Activated CD4-positive, alpha-beta T cell treated with anti-CD3 and anti-CD28 coated beads for 36 hours (primary cell): ENCODE results near the gene RELT. TPM values are rescaled to one million over a fixed set of nuclear protein-coding genes. Genes with fewer than 3 reads are reported as not detected.

Experiments
- ATAC-seq: fragments of 200-7000 bp; cut with Tn5 transposase; one replicate; pipeline ENCODE4 v1.10.0; 2021; ENCODE audit warnings: mild to moderate bottlenecking, moderate library complexity
- CTCF ChIA-PET: fragments of 350-600 bp; sonication (Branson Sonifier 250); formaldehyde crosslinking; loops from one replicate; lab custom pipeline; 2021; ENCODE audit warnings: antibody characterized with exemption; lab: Charles Lee
- POLR2A ChIA-PET: fragments of 350-600 bp; sonication (Branson Sonifier 250); formaldehyde crosslinking; loops from one replicate; lab custom pipeline; 2021; ENCODE audit warnings: antibody characterized with exemption, inconsistent platforms; lab: Charles Lee
- DNase-seq: peaks from one replicate; pipeline ENCODE4 v3.0.0-alpha.2; 2020
- H3K27ac Mint-ChIP-seq: one replicate; pipeline ENCODE4 v1.8.0; 2021; ENCODE audit warnings: mixed read lengths
- H3K27me3 Mint-ChIP-seq: one replicate; pipeline ENCODE4 v1.8.0; 2021; ENCODE audit warnings: mixed read lengths
- H3K36me3 Mint-ChIP-seq: one replicate; pipeline ENCODE4 v1.8.0; 2021; ENCODE audit warnings: low read depth, mixed read lengths
- H3K4me1 Mint-ChIP-seq: one replicate; pipeline ENCODE4 v1.8.0; 2021; ENCODE audit warnings: mixed read lengths
- H3K4me3 Mint-ChIP-seq: one replicate; pipeline ENCODE4 v1.8.0; 2021; ENCODE audit warnings: mild to moderate bottlenecking, moderate library complexity, mixed read lengths
- H3K9me3 Mint-ChIP-seq: one replicate; pipeline ENCODE4 v1.8.0; 2021; ENCODE audit warnings: low read depth, mixed read lengths
- intact Hi-C, 2 experiments: fragments of 100-400 bp; cut with DNase I in 1 of 2; cut with micrococcal nuclease in 1 of 2; formaldehyde crosslinking; loops; one replicate each; pipeline versions ENCODE4 v1.14.2 to v1.15.1; 2022 to 2024; cut with DNase I, micrococcal nuclease
- total RNA-seq, 2 experiments: library from RNA; stranded (reverse); gene quantifications; one replicate each; pipeline ENCODE4 v1.2.3, GENCODE V29; 2021

The RELT gene
- total RNA-seq, 2 experiments from 2014 or later = 18.5 to 21.3 TPM

GRCh38 chr11:73376803-73377629, 817 bp downstream of the RELT start:
- intact Hi-C loops = loop anchor here (1.0 to 2.0 kb wide), 14 partner anchors 16 to 1154 kb away; partner anchors contain the start of genes FAM168A (in 2 of the 2), ATG16L2 (in 1 of the 2), C2CD3 (in 1 of the 2) and COA4 (in 1 of the 2)
- Mint-ChIP-seq H3K27me3 (no peaks in the 10 kb centered on the region), H3K9me3 (no peaks in the 10 kb centered on the region), H3K4me1 (peaks cover 37% of the 10 kb centered on the region), H3K27ac (peak overlapping the region; percentile 93), H3K36me3 (peaks cover 5% of the 10 kb centered on the region), H3K4me3 (peak overlapping the region; percentile 92)
- ChIA-PET POLR2A (interaction anchor here (0.7 kb wide), 1 partner anchor 555 kb away, joined by 3 read pairs; no protein-coding TSS in a partner anchor), CTCF (interaction anchor here (0.6 to 1.6 kb wide), 3 partner anchors 13 to 1899 kb away, joined by 3 to 10 read pairs (median 3); no protein-coding TSS in a partner anchor)
- DNase-seq (peak; percentile 80), ATAC-seq (peak; percentile 56)

GRCh38 chr11:73379189-73379880, 3.1 kb downstream of the RELT start:
- H3K4me1 Mint-ChIP-seq = peaks cover 57% of the 10 kb centered on the region
- H3K27ac Mint-ChIP-seq = no peak overlapping the region
- H3K36me3 Mint-ChIP-seq = peaks cover 5% of the 10 kb centered on the region
- ChIA-PET CTCF (interaction anchor here (0.6 to 1.3 kb wide), 5 partner anchors 14 to 267 kb away, joined by 3 read pairs; partner anchors contain the start of gene PLEKHB1), POLR2A (interaction anchor here (0.6 kb wide), 1 partner anchor 14 kb away, joined by 3 read pairs; no protein-coding TSS in a partner anchor)
- DNase-seq (no peak), ATAC-seq (no peak)
- no peak overlapping the region for H3K4me3 Mint-ChIP-seq
- H3K9me3 Mint-ChIP-seq = no peaks in the 10 kb centered on the region
- H3K27me3 Mint-ChIP-seq = no peaks in the 10 kb centered on the region
- intact Hi-C loops = no loop called here

GRCh38 chr11:73380331-73380730, 4.1 kb downstream of the RELT start:
- Mint-ChIP-seq H3K27me3 (no peaks in the 10 kb centered on the region), H3K4me3 (no peak overlapping the region), H3K9me3 (no peaks in the 10 kb centered on the region), H3K36me3 (peaks cover 5% of the 10 kb centered on the region), H3K4me1 (peaks cover 65% of the 10 kb centered on the region), H3K27ac (no peak overlapping the region)
- intact Hi-C loops = no loop called here
- no peak for ATAC-seq
- POLR2A ChIA-PET = no interaction called here
- CTCF ChIA-PET = no interaction called here
- DNase-seq = no peak

GRCh38 chr11:73380897-73381410, 4.8 kb downstream of the RELT start:
- Mint-ChIP-seq H3K9me3 (no peaks in the 10 kb centered on the region), H3K36me3 (peaks cover 5% of the 10 kb centered on the region), H3K27ac (no peak overlapping the region), H3K4me1 (peaks cover 66% of the 10 kb centered on the region), H3K4me3 (no peak overlapping the region), H3K27me3 (no peaks in the 10 kb centered on the region)
- no peak for ATAC-seq
- intact Hi-C loops = no loop called here
- ChIA-PET CTCF (no interaction called here), POLR2A (no interaction called here)
- no peak for DNase-seq

- H3K27ac Mint-ChIP-seq = no peak overlapping the region
- POLR2A ChIA-PET = no interaction called here
- no peak for ATAC-seq
These were observed 5.4 kb downstream of the RELT start for GRCh38 chr11:73381589-73381988.

GRCh38 chr11:73382183-73382582, 6.0 kb downstream of the RELT start:
- H3K27me3 Mint-ChIP-seq = no peaks in the 10 kb centered on the region
- intact Hi-C loops = no loop called here
- DNase-seq = peak; percentile 4
- no peak overlapping the region for H3K27ac Mint-ChIP-seq
- H3K4me1 Mint-ChIP-seq = peaks cover 71% of the 10 kb centered on the region
- H3K36me3 Mint-ChIP-seq = peaks cover 2% of the 10 kb centered on the region
- ATAC-seq = no peak
- H3K4me3 Mint-ChIP-seq = no peak overlapping the region
- ChIA-PET CTCF (interaction anchor here (0.8 to 1.9 kb wide), 2 partner anchors 17 to 31 kb away, joined by 3 to 10 read pairs; no protein-coding TSS in a partner anchor), POLR2A (no interaction called here)
- H3K9me3 Mint-ChIP-seq = no peaks in the 10 kb centered on the region

More at GRCh38 chr11:73381589-73381988, 5.4 kb downstream of the RELT start:
- intact Hi-C loops = no loop called here
- Mint-ChIP-seq H3K9me3 (no peaks in the 10 kb centered on the region), H3K4me1 (peaks cover 69% of the 10 kb centered on the region), H3K4me3 (no peak overlapping the region), H3K27me3 (no peaks in the 10 kb centered on the region), H3K36me3 (peaks cover 5% of the 10 kb centered on the region)
- no peak for DNase-seq
- CTCF ChIA-PET = interaction anchor here (0.8 kb wide), 1 partner anchor 17 kb away, joined by 3 read pairs; no protein-coding TSS in a partner anchor

GRCh38 chr11:73382747-73383146, 6.5 kb downstream of the RELT start:
- intact Hi-C loops = no loop called here
- H3K27me3 Mint-ChIP-seq = no peaks in the 10 kb centered on the region
- POLR2A ChIA-PET = interaction anchor here (1.4 kb wide), 1 partner anchor 13 kb away, joined by 3 read pairs; no protein-coding TSS in a partner anchor
- no peaks in the 10 kb centered on the region for H3K9me3 Mint-ChIP-seq
- CTCF ChIA-PET = interaction anchor here (1.9 kb wide), 1 partner anchor 32 kb away, joined by 10 read pairs; no protein-coding TSS in a partner anchor
- no peak overlapping the region for H3K4me3 Mint-ChIP-seq
- no peak overlapping the region for H3K27ac Mint-ChIP-seq
- H3K36me3 Mint-ChIP-seq = no peaks in the 10 kb centered on the region
- H3K4me1 Mint-ChIP-seq = peaks cover 68% of the 10 kb centered on the region
- no peak for ATAC-seq
- DNase-seq = no peak

- POLR2A ChIA-PET = interaction anchor here (1.4 kb wide), 1 partner anchor 12 kb away, joined by 3 read pairs; no protein-coding TSS in a partner anchor
- Mint-ChIP-seq H3K4me3 (no peak overlapping the region), H3K27ac (peak overlapping the region; percentile 42), H3K27me3 (no peaks in the 10 kb centered on the region), H3K4me1 (peaks cover 61% of the 10 kb centered on the region), H3K9me3 (no peaks in the 10 kb centered on the region), H3K36me3 (no peaks in the 10 kb centered on the region)
- DNase-seq (peak; percentile 5), ATAC-seq (no peak)
- CTCF ChIA-PET = interaction anchor here (0.9 to 2.1 kb wide), 3 partner anchors 32 to 187 kb away, joined by 4 to 10 read pairs (median 7); no protein-coding TSS in a partner anchor
- intact Hi-C loops = no loop called here
These were observed 7.3 kb downstream of the RELT start for GRCh38 chr11:73383249-73384124.

GRCh38 chr11:73384125-73384441, 7.9 kb downstream of the RELT start:
- Mint-ChIP-seq H3K9me3 (no peaks in the 10 kb centered on the region), H3K27me3 (no peaks in the 10 kb centered on the region), H3K27ac (peak overlapping the region; percentile 16), H3K36me3 (no peaks in the 10 kb centered on the region), H3K4me1 (peaks cover 59% of the 10 kb centered on the region), H3K4me3 (no peak overlapping the region)
- intact Hi-C loops = no loop called here
- no peak for DNase-seq
- ChIA-PET POLR2A (no interaction called here), CTCF (interaction anchor here (0.9 to 2.8 kb wide), 3 partner anchors 15 to 186 kb away, joined by 4 to 12 read pairs (median 7); no protein-coding TSS in a partner anchor)
- ATAC-seq = no peak

GRCh38 chr11:73384531-73384871, 8.3 kb downstream of the RELT start:
- peak; percentile 3 for ATAC-seq
- peak overlapping the region; percentile 24 for H3K27ac Mint-ChIP-seq
- no peaks in the 10 kb centered on the region for H3K36me3 Mint-ChIP-seq
- CTCF ChIA-PET = interaction anchor here (0.6 to 2.8 kb wide), 8 partner anchors 14 to 598 kb away, joined by 3 to 12 read pairs (median 4); partner anchors contain the start of gene UCP2
- intact Hi-C loops = no loop called here
- peaks cover 58% of the 10 kb centered on the region for H3K4me1 Mint-ChIP-seq
- no peak overlapping the region for H3K4me3 Mint-ChIP-seq
- DNase-seq = no peak
- no peaks in the 10 kb centered on the region for H3K9me3 Mint-ChIP-seq
- H3K27me3 Mint-ChIP-seq = no peaks in the 10 kb centered on the region
- POLR2A ChIA-PET = interaction anchor here (0.6 kb wide), 1 partner anchor 810 kb away, joined by 3 read pairs; no protein-coding TSS in a partner anchor
